Measurements from ENCODE around the gene GRAMD1B. TPM values are rescaled to one million over a fixed set of nuclear protein-coding genes. Genes with fewer than 3 reads are reported as not detected.
A peak's percentile ranks its signal among the peaks of the same experiment; 100 is the strongest.
"Not testable (repeated sequence)": the region's sequence is repeated elsewhere in the genome, so short reads cannot be mapped to it uniquely, and the experiment has no call there.

The GRAMD1B gene
- total RNA-seq, 1 donor from 2014 or later: 1.4 TPM

GRCh38 chr11:123559523-123559955 is 129.5 kb downstream of the GRAMD1B start:
- ATAC-seq: no peak
- DNase-seq (ENCODE audit: low spot score): no peak

GRCh38 chr11:123560006-123560405 is 129.9 kb downstream of the GRAMD1B start:
- DNase-seq (ENCODE audit: low spot score) (no peak), ATAC-seq (peak; percentile 58)

GRCh38 chr11:123561431-123561800 is 131.3 kb downstream of the GRAMD1B start:
- no peak for DNase-seq (ENCODE audit: low spot score)
- no peak for ATAC-seq

GRCh38 chr11:123562158-123562557 is 132.1 kb downstream of the GRAMD1B start:
- ATAC-seq (peak; percentile 85), DNase-seq (ENCODE audit: low spot score) (no peak)

GRCh38 chr11:123562829-123563228 is 132.8 kb downstream of the GRAMD1B start:
- DNase-seq (ENCODE audit: low spot score) (no peak), ATAC-seq (no peak)

GRCh38 chr11:123564221-123564620 is 134.2 kb downstream of the GRAMD1B start:
- ATAC-seq (no peak), DNase-seq (ENCODE audit: low spot score) (no peak)

GRCh38 chr11:123566852-123567251 is 136.8 kb downstream of the GRAMD1B start:
- no peak for ATAC-seq
- no peak for DNase-seq (ENCODE audit: low spot score)

GRCh38 chr11:123567466-123567865 is 137.4 kb downstream of the GRAMD1B start:
- no peak for ATAC-seq
- no peak for DNase-seq (ENCODE audit: low spot score)

GRCh38 chr11:123568367-123568870 is 138.3 kb downstream of the GRAMD1B start:
- no peak for DNase-seq (ENCODE audit: low spot score)
- no peak for ATAC-seq

- DNase-seq (ENCODE audit: low spot score): no peak
These were observed 139.3 kb downstream of the GRAMD1B start for GRCh38 chr11:123569393-123569792.

GRCh38 chr11:123570939-123571580 is 141.0 kb downstream of the GRAMD1B start:
- ATAC-seq (no peak), DNase-seq (ENCODE audit: low spot score) (no peak)

More at GRCh38 chr11:123569393-123569792, 139.3 kb downstream of the GRAMD1B start:
- ATAC-seq: no peak

- ATAC-seq; DNase-seq (ENCODE audit: low spot score): not testable (repeated sequence)
These were observed 142.7 kb downstream of the GRAMD1B start for GRCh38 chr11:123572791-123573190.

GRCh38 chr11:123573286-123573685 is 143.2 kb downstream of the GRAMD1B start:
- ATAC-seq (no peak), DNase-seq (ENCODE audit: low spot score) (no peak)

GRCh38 chr11:123575441-123575840 is 145.4 kb downstream of the GRAMD1B start:
- ATAC-seq: no peak
- DNase-seq (ENCODE audit: low spot score): no peak

- DNase-seq (ENCODE audit: low spot score) (no peak), ATAC-seq (no peak)
These were observed 146.0 kb downstream of the GRAMD1B start for GRCh38 chr11:123576082-123576481.

- DNase-seq (ENCODE audit: low spot score) (no peak), ATAC-seq (no peak)
These were observed 146.4 kb downstream of the GRAMD1B start for GRCh38 chr11:123576501-123576900.

GRCh38 chr11:123577081-123577598 is 147.1 kb downstream of the GRAMD1B start:
- ATAC-seq (peak; percentile 83), DNase-seq (ENCODE audit: low spot score) (peak; percentile 67)

- ATAC-seq: no peak
These were observed 148.9 kb downstream of the GRAMD1B start for GRCh38 chr11:123578778-123579481.

GRCh38 chr11:123579482-123579812 is 149.4 kb downstream of the GRAMD1B start:
- no peak for ATAC-seq
- no peak for DNase-seq (ENCODE audit: low spot score)

More at GRCh38 chr11:123578778-123579481, 148.9 kb downstream of the GRAMD1B start:
- DNase-seq (ENCODE audit: low spot score): no peak

- DNase-seq (ENCODE audit: low spot score) (no peak), ATAC-seq (no peak)
These were observed 150.1 kb downstream of the GRAMD1B start for GRCh38 chr11:123580137-123580536.

GRCh38 chr11:123580557-123581275 is 150.6 kb downstream of the GRAMD1B start:
- ATAC-seq (peak; percentile 95), DNase-seq (ENCODE audit: low spot score) (peak; percentile 66)

Measured in left lobe of liver (tissue), 2 donors.